Eye (tissue), 1 donor: ENCODE measurements around the gene SYNE1.

Experiments used
- DNase-seq: peaks from one replicate; pipeline ENCODE4 v3.0.0-alpha.2; 2015

The SYNE1 gene

DNA sequence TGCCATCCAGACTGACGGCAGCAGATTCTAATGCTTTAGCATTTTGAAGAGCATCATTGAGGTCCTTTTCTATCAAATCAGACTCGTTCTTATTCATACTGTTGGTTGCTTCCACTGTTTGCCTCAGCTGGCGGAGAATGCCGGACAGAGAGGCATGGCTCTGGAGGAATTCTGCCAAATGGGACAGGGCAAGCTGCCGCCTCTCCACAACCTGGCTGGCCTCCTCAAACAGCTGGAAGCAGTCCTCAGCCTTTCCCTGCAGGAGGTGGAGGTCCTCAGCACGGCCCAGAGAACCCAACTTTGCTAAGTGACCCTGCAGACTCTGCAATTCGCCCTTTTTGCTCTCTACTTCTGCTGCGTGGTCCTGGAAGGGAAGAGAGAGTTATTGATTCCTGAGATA is 220.5 kb downstream of the SYNE1 start:
- DNase-seq = no peak

DNA sequence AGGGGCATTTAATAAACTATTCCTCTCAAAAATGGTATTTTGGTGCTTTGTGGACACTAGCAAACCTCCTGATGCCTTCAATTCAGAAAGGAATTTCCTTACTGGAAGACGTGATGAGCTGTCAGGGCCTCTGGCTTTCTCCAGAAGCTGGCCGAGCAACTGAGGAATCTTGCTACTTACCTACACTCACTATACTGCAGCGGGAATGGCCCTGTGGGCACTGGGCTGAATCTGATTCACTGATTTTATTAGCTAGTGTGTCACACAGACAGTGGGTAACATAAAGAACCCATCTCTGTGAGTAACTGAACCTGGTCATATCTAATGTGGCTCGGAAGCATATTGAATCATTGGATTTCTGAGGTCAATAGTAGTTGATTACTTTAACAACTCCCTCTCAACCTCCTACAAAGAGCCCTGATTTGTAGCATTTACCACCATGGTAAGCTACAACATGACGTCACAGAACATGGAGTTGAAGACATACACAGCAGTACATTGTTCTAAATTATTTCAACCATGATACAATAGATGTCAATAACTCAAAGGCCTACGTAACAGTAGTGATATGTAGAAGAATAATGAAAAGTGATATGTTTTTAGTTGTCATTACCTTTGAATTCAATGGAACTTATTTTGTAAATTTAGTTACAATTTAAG is 232.1 kb downstream of the SYNE1 start:
- DNase-seq = no peak

DNA sequence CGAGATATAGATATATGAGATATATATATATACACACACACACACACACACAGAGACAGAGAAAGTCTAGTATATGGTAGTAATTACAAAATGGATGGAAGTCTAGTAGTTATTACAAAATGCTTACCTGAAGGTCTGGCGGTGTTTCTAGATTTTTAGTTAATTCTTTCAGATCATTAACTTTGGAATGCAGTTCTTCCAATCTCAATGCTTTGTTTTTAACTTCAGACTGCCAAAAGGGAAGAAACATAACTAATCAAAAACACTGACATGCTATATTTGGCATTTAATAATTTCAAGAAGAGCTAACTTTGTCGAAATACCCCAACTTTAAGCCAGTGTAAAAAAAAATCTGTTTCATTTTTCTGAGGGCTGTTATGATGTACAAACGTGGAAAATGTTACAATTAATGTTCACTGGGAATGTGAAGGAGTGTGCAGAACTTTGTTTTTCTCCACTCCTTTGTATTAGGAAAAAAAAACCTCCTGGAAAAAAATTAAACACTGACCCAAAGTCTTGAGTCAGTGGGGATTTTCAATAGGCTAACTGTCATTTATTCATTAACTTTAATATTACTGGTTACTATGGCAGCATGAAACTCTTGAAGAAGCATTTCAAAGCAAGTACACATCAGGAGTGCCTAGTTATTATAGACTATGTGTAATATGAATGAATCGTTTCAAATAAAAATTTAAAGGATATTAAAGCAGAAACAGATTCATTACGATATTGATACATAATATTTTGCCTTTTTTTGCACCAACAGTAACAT is 232.9 kb downstream of the SYNE1 start:
- peak; percentile 4 for DNase-seq

DNA sequence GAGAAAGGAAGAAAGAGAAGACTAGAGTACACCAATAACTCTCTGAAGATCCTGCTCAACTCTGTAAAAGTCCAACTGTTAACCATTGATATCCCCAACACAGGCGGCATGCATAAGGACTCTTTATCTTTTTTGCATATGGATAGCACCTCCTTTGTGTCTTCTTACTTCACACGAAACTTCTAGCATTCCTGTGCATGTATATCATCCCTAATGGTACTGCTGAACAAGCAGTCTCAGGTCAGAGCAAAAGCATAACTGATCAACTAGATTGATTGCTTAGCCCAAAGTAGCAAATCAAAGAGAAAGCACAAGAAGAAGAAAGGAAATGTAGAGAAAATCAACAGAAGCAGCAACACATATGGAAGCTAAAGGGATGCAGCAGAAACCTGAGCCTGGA is 234.4 kb downstream of the SYNE1 start:
- no peak for DNase-seq

- DNase-seq = no peak
These were observed 235.2 kb downstream of the SYNE1 start for GRCh38 chr6:152401978-152402377.

DNA sequence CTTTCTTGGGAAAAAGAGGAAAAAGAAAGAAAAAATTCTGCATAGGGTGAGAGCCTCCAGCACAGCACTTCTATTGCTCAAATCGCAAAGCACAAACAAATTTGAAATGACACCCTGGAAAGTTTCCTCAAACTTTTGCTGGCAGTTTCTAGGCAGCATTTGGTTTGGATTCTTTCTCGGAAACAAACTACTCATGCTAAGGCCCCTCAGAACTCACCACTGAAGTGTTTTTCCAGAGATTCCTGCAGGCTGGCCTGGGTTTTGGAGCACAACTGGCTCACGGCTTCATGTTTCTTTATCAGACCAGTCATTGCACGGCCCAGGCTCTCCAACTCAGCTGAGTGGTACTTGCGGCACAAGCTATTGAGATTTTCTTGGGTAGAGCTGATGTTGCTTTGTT is 237.8 kb downstream of the SYNE1 start:
- DNase-seq = peak; percentile 7

- DNase-seq = no peak
These were observed 238.2 kb downstream of the SYNE1 start for GRCh38 chr6:152398993-152399392.

GRCh38 chr6:152398316-152398715 is 238.8 kb downstream of the SYNE1 start:
- no peak for DNase-seq

DNA sequence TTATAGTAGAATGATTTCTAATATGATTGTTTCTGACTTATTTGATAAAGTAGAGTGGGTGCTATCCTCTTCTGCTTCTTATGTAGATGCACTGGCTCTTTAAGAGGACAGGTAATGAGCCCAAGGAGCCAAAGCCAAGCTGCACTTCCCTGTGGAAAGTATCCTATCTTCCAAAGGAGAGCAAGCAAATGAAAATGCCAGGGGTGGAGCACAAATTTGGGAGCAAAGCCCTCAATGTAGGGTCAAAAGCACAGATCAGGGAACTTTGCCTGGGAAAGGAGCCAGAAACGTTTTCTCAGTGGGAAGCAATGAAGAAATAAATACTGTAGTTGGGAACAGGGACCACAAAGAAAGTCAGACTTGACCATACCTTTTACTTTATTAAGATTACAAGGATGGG is 242.9 kb downstream of the SYNE1 start:
- no peak for DNase-seq

DNA sequence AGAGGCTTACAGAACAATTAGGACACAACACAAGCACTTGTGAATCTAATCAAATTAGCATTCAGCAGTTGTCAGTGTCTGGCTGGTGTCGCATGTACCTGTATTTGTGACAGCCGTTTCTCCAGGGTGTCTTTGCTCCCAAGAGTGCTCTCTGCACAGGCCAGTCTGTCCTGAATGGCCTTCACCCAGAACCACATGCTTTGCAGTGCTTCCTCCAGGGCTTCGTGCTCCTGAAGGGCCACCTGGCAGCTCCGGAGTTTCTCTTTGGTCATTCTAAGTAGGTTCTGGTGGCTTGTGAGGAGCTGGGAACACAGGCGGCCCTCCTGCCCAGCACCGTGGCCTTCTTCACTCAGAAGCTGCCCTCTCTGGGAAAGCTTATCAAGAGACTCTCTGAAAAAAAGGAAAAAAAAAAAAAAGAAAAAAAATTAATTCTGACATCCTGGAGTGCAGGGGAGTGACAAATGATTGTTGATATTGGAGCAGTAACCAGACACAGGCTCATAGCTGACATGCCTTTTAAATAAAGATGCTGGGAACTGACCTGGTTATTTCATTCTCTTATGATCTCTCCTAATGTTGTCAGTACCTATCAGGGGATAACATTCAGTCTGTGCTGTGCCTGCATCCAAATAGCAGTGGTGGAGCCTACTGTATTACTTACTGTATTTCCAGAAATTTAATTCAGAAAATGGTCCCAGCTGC is 245.8 kb downstream of the SYNE1 start:
- no peak for DNase-seq

DNA sequence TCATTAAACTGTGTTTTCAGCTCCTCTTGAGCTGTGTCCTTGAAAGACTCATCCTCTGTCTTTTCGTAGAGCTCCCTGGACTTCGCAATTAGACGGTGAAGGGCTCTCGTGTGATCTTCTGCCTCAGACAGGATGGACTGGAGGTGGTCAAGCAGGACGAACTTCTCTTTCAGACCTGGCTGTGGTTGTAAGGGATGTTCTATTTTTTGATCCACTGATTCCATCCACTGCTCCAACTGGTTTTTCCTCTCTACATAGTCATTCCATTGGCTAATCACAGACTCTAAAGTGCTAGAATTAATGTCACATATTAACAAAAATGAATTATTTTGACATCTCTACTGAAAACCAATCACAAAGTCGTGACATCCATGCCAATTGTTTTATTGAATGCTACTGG is 250.1 kb downstream of the SYNE1 start:
- no peak for DNase-seq

GRCh38 chr6:152386131-152386530 is 251.0 kb downstream of the SYNE1 start:
- no peak for DNase-seq

DNA sequence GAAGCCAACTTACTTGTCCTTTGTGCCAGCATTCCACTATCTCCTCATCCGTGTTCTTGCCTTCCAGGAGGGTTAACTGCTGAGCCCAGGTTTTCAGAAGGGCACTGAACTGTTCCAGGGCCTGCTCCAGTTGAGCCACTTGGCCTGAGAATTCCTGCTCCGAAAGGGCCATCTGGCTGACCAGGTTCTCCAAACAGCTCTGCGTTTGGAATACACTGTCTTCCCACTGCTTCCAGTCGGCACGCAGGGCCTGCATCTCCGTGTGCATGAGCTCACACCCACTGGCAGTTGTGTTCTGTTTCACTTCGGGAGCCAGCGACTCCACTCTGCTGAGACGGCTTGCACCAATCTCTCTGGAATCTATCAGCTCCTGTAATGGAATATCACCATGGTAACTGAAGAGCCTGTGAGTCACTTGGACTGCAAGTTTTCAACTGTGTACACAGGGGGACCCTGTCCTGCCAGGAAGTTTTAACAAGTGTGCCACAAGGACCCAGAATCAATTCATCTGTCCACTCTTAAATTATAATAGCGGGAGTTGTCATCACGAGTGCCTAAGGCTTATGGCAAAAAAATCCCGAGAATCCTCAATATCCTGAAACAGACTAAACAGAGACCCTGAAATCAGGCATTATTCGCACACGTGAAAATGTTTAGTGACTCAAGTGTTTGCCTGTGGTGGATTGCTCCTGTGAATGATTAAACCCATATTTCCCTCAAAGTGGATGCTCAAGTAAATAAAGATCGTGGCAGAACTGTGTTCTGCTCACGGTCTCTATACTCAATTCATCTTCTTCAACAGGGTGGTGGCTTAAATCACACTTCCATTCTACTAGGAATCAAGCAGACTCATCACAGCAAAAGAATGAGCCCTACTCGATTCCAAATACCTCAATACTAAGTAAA is 255.9 kb downstream of the SYNE1 start:
- DNase-seq = peak; percentile 93

DNA sequence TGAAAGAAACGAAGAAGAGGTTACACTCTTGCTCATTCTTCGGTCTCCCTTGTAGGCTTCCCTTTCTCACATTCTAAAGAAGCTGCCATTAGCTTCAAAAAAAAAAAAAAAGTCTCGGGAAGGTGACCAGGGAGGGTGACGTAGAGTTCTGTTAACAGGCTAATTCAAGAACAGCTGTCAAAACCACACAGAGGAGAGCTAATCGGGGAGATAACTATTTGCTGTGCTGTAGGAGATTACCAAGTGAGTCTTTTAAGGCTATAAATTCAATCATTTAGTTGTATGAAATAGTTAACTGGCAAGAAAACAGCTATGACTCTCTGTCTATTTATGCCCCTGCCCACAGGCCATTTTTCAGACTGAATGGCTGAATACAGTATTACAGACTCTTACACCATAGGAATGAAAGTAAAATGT is 256.8 kb downstream of the SYNE1 start:
- peak; percentile 85 for DNase-seq

DNA sequence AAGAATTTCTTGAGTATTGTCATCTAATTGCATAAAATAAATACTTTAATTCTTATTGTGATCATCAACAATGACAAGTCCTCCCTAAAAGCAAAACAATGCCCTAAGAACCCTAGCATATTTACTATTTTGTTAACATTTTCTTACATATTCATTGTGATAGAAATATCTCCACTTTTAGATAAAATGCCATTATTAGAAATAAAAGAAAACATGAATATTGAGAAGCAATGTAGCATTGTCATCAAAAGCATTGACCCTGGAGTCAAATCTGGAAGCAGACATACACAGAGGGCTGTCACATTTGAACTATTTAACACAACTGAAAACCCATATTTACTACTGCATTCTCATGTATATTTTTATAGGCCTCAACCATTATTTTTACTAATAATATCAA is 257.7 kb downstream of the SYNE1 start:
- DNase-seq = no peak

DNA sequence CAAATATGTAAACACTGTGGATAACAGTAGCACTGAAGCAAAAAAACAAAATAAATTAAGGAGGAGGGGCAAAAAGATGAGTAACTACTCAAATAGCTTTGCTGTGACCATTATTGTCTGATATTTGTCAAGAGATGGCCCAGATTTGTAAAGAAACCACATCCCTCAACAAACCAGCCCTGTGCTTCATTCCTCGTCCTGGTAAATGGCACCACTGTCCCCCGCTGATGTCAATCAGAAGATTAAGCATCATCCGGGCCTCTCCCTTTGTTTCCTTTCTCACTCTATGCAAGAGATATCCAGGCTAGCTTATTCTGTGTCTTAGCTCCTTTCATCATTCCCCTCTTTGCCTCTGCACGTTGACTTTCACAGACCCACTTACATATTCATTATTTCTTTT is 259.0 kb downstream of the SYNE1 start:
- peak; percentile 37 for DNase-seq

DNA sequence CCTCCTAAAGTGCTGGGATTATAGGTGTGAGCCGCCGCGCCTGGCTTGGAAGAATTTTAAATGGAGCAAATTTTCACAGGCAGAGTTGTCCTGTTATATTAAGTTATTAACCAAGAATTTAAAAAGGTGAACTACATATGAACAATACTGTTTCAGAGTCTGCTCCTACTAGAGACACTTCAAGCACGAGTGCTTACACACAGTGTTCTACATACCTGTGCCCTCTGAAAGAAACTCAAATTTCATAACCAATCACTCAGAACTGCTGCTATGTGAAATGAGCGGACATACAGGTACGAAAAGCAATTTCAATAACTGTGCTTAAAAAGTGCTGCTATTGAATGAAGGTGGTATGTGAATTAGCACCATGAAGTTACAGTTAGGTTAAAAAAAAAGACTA is 262.0 kb downstream of the SYNE1 start:
- no peak for DNase-seq

DNA sequence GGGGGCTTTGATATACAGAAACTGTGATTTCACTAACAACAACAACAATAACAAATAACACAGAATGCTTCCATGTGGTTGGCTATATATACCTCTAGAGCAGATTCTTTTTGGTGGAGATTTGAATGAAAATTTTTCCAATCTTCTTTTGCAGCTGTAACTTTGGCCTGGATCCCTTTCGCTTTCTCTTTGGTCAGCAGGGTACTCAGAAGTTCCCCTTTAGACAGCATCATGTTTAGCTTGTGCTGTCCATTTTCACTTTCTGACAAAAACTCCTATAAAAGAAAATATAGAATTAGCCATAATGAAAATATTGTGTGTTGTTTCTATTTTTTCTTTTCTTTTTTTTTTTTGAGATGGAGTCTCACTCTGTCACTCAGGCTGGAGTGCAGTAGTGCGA is 264.2 kb downstream of the SYNE1 start:
- no peak for DNase-seq

DNA sequence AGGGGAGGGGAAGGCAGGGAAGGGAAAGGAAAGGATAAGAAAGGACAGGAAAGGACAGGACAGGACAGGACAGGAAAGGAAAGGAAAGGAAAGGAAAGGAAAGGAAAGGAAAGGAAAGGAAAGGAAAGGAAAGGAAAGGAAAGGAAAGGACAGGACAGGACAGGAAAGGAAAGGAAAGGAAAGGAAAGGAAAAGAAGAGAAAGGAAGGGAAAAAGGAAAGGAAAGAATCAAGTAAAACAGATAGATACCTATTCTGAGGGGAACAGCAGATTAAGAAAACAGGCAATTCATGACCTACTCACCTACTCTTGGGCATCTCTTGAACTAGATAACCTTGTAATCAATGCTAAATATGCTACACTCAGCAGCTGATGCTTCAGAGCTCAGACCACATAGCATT is 265.4 kb downstream of the SYNE1 start:
- no peak for DNase-seq

DNA sequence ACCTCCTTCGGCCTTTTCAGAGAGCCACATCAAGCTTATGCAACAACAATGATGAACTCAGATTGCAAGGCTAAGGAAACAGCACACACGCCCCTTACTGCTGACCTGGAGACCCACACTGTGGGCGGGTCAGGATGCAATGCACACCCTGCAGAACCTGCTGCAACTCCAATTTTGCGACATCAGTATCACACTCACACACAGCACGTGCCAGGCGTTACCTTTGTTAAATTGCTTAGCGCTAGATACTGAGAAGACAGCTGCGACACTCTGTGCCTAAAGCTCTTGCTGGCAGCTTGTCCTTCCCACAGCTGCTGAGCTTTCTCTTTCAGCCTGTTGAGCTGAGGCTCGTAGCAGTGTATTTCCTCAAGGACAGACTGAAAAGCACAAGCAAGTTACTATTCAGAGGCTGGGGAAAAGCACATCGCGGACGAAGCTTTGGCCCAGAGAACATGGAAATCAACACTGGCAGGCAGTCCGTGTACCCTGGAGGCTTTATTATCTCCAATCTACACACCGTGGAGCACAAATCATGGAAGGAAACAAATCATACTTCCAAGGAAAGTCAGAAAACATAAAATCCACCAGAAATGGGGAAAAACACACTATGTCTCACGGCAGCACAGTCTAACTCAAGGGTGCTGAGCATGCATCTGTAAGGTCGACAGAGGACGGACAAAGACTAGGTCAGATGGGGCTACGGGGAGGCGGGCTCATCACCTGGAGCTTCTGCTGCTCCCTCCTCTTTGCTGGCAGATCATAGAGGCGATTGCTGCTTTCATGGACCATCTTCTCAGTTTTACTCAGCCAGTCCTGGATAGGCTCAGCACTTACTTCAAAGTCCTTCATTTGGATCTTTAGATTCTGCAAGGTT is 268.2 kb downstream of the SYNE1 start:
- DNase-seq = peak; percentile 44

DNA sequence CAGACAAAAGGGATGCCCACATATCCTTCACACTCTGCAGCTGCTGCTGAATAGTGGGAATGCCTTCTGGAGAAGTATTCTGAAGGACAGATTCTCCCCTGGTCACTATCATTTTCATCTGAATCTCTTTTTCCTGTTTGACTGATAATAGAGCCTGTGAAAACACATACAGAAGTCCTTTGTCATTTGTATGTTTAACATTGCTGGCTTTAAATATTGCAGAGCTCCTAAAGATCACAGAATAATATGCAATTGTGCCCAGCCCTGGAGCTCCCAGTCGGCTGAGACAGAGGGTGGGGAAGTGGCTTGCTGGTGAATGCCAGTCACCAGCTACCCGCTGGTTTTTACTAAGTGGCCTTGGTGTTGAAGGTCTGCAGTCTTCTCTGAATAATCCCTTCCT is 272.3 kb downstream of the SYNE1 start:
- no peak for DNase-seq

- no peak for DNase-seq
These were observed 277.1 kb downstream of the SYNE1 start for GRCh38 chr6:152360034-152360433.
